Body of pancreas (tissue), 4 donors: Measurements from ENCODE around the gene KDM2A. TPM values are rescaled to one million over a fixed set of nuclear protein-coding genes. Genes with fewer than 3 reads are reported as not detected.

Source experiments
- ATAC-seq: fragments of 150-250 bp; one replicate; pipeline ENCODE4 v1.9.1; 2016
- DNase-seq, 4 donors: peaks; one replicate each; pipeline ENCODE4 v3.0.0-alpha.2; 2019
- H3K27ac ChIP-seq, 4 donors: fragments of 200-600 bp; sonication (generic); 1 replicate in 3 of 4; 2 replicates in 1 of 4; pipeline versions ENCODE4 v1.5.1 to v1.6.1; 2016 to 2019; ENCODE audit warnings: mild to moderate bottlenecking in 1 of 4, mixed read lengths in 1 of 4, moderate library complexity in 1 of 4
- H3K27me3 ChIP-seq, 2 donors: fragments of 200-600 bp; sonication (generic); one replicate each; pipeline ENCODE4 v1.6.0; 2016; ENCODE audit warnings: mild to moderate bottlenecking in 1 of 2
- H3K36me3 ChIP-seq, 2 donors: fragments of 200-600 bp; sonication (generic); replicated peaks in 1 of 2; 2 replicates each; pipeline ENCODE4 v1.5.1; 2016; ENCODE audit warnings: low read depth in 2 of 2; ENCODE audit not compliant: insufficient read depth in 1 of 2
- H3K4me1 ChIP-seq: fragments of 200-600 bp; sonication (generic); one replicate; pipeline ENCODE4 v1.6.0; 2016
- H3K4me3 ChIP-seq, 2 donors: fragments of 200-600 bp; sonication (generic); 1 replicate in 1 of 2; 2 replicates in 1 of 2; pipeline ENCODE4 v1.5.1; 2016 to 2019
- H3K9me3 ChIP-seq, 3 donors: fragments of 200-600 bp; sonication (generic); 1 replicate in 2 of 3; 2 replicates in 1 of 3; pipeline ENCODE4 v1.5.1; 2016
- CTCF ChIP-seq, 7 experiments: fragments of 450-650 bp in 4 of 7; fragments of 200-600 bp in 3 of 7; sonication (generic) in 3 of 7; IDR thresholded peaks; one replicate each; pipeline ENCODE4 v1.5.1; 2016 to 2019; ENCODE audit warnings: antibody characterized with exemption in 7 of 7
- POLR2A ChIP-seq, 3 donors: fragments of 450-650 bp; IDR thresholded peaks; one replicate each; pipeline ENCODE4 v1.6.1; 2016; ENCODE audit warnings: antibody characterized with exemption in 3 of 3, mild to moderate bottlenecking in 2 of 3
- WGBS, 2 donors: methylation state at CpG; one replicate each; pipeline ENCODE4 v1.1.5; 2017; 5-methylcytosine and 5-hydroxymethylcytosine counted together
- intact Hi-C: fragments of 100-400 bp; cut with DNase I; formaldehyde crosslinking; loops from one replicate; pipeline ENCODE4 v1.15.1; 2023
- total RNA-seq, 2 donors: library from RNA; depleted of rRNA; stranded (reverse); fragments of >200 nt; gene quantifications; one replicate each; pipeline ENCODE4 v1.1.0, GENCODE V29; 2016

KDM2A gene
- total RNA-seq, 2 donors from 2014 or later, result 26.5 to 29.0 TPM

- 87 to 96% methylated on average over 1 of the region's 1 CpG for WGBS, 2 donors
- Histone ChIP-seq H3K4me1 (peaks cover 4% of the 10 kb centered on the region), H3K36me3 (no peaks in the 10 kb centered on the region), H3K27ac (no peak overlapping the region), H3K27me3 (no peaks in the 10 kb centered on the region), H3K4me3 (no peak overlapping the region), H3K9me3 (no peaks in the 10 kb centered on the region)
- ATAC-seq (no peak), DNase-seq (no peak)
- TF ChIP-seq POLR2A (IDR thresholded peaks at IDR 0.05) (no peak), CTCF (IDR thresholded peaks at IDR 0.05) (no peak)
- intact Hi-C loops, result no loop called here
Measured at GRCh38 chr11:67174311-67174710, 55.2 kb downstream of the KDM2A start.

- no peak for ATAC-seq
- intact Hi-C loops, result no loop called here
- peaks cover 4% of the 10 kb centered on the region for H3K4me1 ChIP-seq
- 85 to 88% methylated on average over 9 of the region's 9 CpGs for WGBS, 2 donors
- TF ChIP-seq POLR2A (IDR thresholded peaks at IDR 0.05) (no peak), CTCF (IDR thresholded peaks at IDR 0.05) (no peak)
- H3K9me3 ChIP-seq, result no peaks in the 10 kb centered on the region
- H3K27ac ChIP-seq, result no peak overlapping the region
- peaks cover 0 to 12% of the 10 kb centered on the region in 2 donors for H3K36me3 ChIP-seq
- H3K27me3 ChIP-seq, result no peaks in the 10 kb centered on the region
- no peak overlapping the region for H3K4me3 ChIP-seq
- no peak for DNase-seq
Measured at GRCh38 chr11:67177399-67178281, 58.6 kb downstream of the KDM2A start.

DNA sequence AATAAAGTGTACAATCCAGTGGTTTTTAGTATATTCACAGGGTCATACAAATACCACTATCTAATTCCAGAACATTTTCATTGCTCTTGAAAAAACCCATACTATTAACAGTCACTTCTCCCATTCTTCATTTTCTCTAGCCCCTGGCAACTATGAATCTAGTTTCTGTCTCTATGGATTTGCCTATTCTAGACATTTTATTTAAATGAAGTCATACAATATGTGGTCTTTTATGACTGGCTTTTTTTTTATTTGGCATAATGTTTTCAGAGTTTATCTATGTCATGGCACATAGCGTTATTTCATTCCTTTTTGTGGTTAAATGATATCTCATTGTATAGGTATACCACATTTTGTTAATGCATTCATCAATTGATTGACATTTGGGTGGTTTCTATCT is 59.4 kb downstream of the KDM2A start:
- no peaks in the 10 kb centered on the region for H3K9me3 ChIP-seq
- TF ChIP-seq CTCF (IDR thresholded peaks at IDR 0.05), result no peak
- no peak for TF ChIP-seq POLR2A (IDR thresholded peaks at IDR 0.05)
- no peak overlapping the region for H3K27ac ChIP-seq
- H3K4me3 ChIP-seq, result no peak overlapping the region
- 73 to 88% methylated on average over 1 of the region's 1 CpG for WGBS, 2 donors
- peaks cover 0 to 14% of the 10 kb centered on the region in 2 donors for H3K36me3 ChIP-seq
- no peaks in the 10 kb centered on the region for H3K27me3 ChIP-seq
- H3K4me1 ChIP-seq, result peaks cover 4% of the 10 kb centered on the region
- DNase-seq (no peak), ATAC-seq (no peak)
- intact Hi-C loops, result no loop called here

- no peak for TF ChIP-seq POLR2A (IDR thresholded peaks at IDR 0.05)
- no peak for TF ChIP-seq CTCF (IDR thresholded peaks at IDR 0.05)
- peaks cover 0 to 14% of the 10 kb centered on the region in 2 donors for H3K36me3 ChIP-seq
- H3K27me3 ChIP-seq, result no peaks in the 10 kb centered on the region
- H3K9me3 ChIP-seq, result no peaks in the 10 kb centered on the region
- no peak for DNase-seq
- no peak overlapping the region for H3K27ac ChIP-seq
- peaks cover 4% of the 10 kb centered on the region for H3K4me1 ChIP-seq
- ATAC-seq, result no peak
- WGBS, 2 donors, result 73 to 74% methylated on average over 4 of the region's 4 CpGs
- intact Hi-C loops, result no loop called here
- H3K4me3 ChIP-seq, result no peak overlapping the region
Measured at GRCh38 chr11:67178878-67179277, 59.8 kb downstream of the KDM2A start.
